ACC112 (cell line): ENCODE measurements around the gene OSBPL9.
A peak's percentile ranks its signal among the peaks of the same experiment; 100 is the strongest.
"Not testable (repeated sequence)": the region's sequence is repeated elsewhere in the genome, so short reads cannot be mapped to it uniquely, and the experiment has no call there.

ENCODE experiments used
- H2AFZ ChIP-seq: fragments of 200-600 bp; sonication (generic); one replicate; pipeline ENCODE4 v1.6.0; 2017; ENCODE audit warnings: antibody characterized with exemption, low read length; ENCODE audit not compliant: unreplicated experiment
- H3K27ac ChIP-seq: fragments of 200-600 bp; sonication (generic); 2 replicates; pipeline ENCODE4 v1.5.1; 2014; ENCODE audit warnings: low read depth, mild to moderate bottlenecking, antibody characterized with exemption, low read length, moderate library complexity
- H3K27me3 ChIP-seq: fragments of 200-600 bp; sonication (generic); 2 replicates; pipeline ENCODE4 v1.6.1; 2014; ENCODE audit warnings: mild to moderate bottlenecking, antibody characterized with exemption, low read length, moderate library complexity, mixed read lengths; ENCODE audit not compliant: insufficient read depth
- H3K36me3 ChIP-seq: fragments of 200-600 bp; sonication (generic); 2 replicates; pipeline ENCODE4 v1.6.1; 2016; ENCODE audit warnings: mild to moderate bottlenecking, antibody characterized with exemption, low read length, moderate library complexity, mixed read lengths; ENCODE audit not compliant: insufficient read depth
- H3K4me1 ChIP-seq: fragments of 200-600 bp; sonication (generic); one replicate; pipeline ENCODE4 v1.6.1; 2016; ENCODE audit warnings: low read length, mixed read lengths; ENCODE audit not compliant: insufficient read depth, unreplicated experiment, control insufficient read depth
- H3K4me3 ChIP-seq: fragments of 200-600 bp; sonication (generic); 2 replicates; pipeline ENCODE4 v1.5.1; 2014; ENCODE audit warnings: mild to moderate bottlenecking, low read depth, low read length
- H3K79me2 ChIP-seq: fragments of 200-600 bp; sonication (generic); one replicate; pipeline ENCODE4 v1.6.0; 2016; ENCODE audit warnings: low read length; ENCODE audit not compliant: control insufficient read depth, unreplicated experiment, insufficient read depth

The OSBPL9 gene

DNA sequence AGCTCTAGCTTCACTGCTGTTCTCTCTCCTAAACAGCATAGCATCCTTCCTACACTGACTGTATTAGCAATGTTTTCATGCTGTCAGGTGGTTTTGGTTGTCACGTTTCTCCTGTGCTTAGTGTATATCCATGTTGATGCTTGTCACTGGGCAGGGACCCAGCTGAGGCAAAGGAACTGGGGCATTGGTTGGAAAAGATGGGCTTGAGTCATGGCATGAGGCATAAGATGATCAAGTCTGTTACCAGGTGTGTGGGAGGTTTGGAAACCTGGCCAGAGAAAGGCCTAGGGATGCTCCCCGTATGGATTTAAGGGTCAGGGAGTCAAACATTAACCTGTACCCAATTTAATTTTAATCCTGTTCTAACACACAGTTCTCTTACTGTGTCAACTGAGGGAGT lies 69.6 kb downstream of the OSBPL9 start:
- H3K79me2 ChIP-seq, result peaks cover 15% of the 10 kb centered on the region
- H3K4me3 ChIP-seq, result no peak overlapping the region
- H2AFZ ChIP-seq, result no peak overlapping the region
- no peaks in the 10 kb centered on the region for H3K27me3 ChIP-seq
- H3K27ac ChIP-seq, result no peak overlapping the region
- H3K36me3 ChIP-seq, result no peaks in the 10 kb centered on the region
- peaks cover 25% of the 10 kb centered on the region for H3K4me1 ChIP-seq

GRCh38 chr1:51689075-51689440 lies 72.2 kb downstream of the OSBPL9 start:
- Histone ChIP-seq H3K4me3 (no peak overlapping the region), H3K36me3 (no peaks in the 10 kb centered on the region), H3K79me2 (peaks cover 25% of the 10 kb centered on the region), H3K4me1 (peaks cover 41% of the 10 kb centered on the region), H3K27me3 (no peaks in the 10 kb centered on the region), H2AFZ (no peak overlapping the region), H3K27ac (peak overlapping the region; percentile 96)

DNA sequence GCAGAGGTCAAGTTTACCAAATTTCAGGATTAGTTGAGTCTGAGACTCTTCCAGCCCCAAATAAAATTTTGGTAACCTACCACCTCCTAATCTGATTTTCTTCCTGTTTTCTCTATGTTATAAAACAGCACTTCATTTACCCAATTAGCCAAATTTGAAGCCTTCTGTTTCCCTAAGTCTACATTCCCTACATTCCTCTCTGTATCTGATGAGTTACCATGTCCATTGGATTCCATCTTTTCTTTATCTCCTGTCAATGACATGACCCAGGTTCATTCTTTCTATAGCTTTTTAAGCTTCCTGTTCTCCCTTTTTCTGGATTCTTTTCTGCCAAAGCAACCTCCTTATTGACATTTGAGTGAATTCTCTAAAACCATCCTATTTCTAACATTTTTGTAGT lies 72.8 kb downstream of the OSBPL9 start:
- Histone ChIP-seq H3K79me2 (peaks cover 25% of the 10 kb centered on the region), H3K27ac (peak overlapping the region; percentile 96), H3K36me3 (no peaks in the 10 kb centered on the region), H3K4me1 (peaks cover 41% of the 10 kb centered on the region), H2AFZ (no peak overlapping the region), H3K27me3 (no peaks in the 10 kb centered on the region), H3K4me3 (no peak overlapping the region)

DNA sequence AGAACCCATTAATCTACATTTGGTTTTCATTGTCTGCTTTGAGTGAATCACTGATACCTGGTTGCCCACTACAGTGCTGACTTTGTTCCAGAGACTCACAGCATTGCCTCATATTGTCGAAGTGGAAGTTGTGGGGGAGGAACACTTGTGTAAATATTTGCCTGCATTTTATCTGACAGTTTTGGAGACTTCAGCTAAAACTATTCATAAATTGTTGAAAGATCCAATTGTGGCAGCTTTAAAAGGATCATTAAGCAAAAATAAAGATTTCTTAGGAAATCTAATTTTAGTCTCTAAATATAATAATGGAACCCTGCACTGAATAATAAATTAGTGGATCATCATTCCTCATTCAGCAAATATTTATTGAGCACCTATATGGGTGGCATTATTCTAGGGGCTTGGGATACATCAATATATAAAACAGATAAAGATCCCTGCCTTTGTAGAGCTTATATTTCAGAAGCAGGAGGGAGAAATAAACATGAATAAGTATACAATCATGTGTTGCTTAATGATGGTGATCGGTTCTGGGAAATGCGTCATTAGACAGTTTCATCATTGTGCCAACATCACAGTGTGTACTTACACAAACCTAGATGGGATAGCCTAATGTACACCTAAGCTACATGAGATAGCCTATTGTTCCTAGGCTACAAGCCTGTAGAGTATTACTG lies 73.5 kb downstream of the OSBPL9 start:
- no peak overlapping the region for H2AFZ ChIP-seq
- no peaks in the 10 kb centered on the region for H3K27me3 ChIP-seq
- H3K27ac ChIP-seq, result peak overlapping the region; percentile 96
- 0 out of 2 replicates have a peak overlapping the region, but pooled peaks have one; percentile 8 for H3K4me3 ChIP-seq
- H3K4me1 ChIP-seq, result peaks cover 41% of the 10 kb centered on the region
- no peaks in the 10 kb centered on the region for H3K36me3 ChIP-seq
- H3K79me2 ChIP-seq, result peaks cover 31% of the 10 kb centered on the region

GRCh38 chr1:51691920-51692319 lies 75.0 kb downstream of the OSBPL9 start:
- peaks cover 31% of the 10 kb centered on the region for H3K79me2 ChIP-seq
- no peaks in the 10 kb centered on the region for H3K36me3 ChIP-seq
- H3K4me3 ChIP-seq, result no peak overlapping the region
- no peaks in the 10 kb centered on the region for H3K27me3 ChIP-seq
- no peak overlapping the region for H2AFZ ChIP-seq
- peaks cover 41% of the 10 kb centered on the region for H3K4me1 ChIP-seq
- peak overlapping the region; percentile 96 for H3K27ac ChIP-seq

DNA sequence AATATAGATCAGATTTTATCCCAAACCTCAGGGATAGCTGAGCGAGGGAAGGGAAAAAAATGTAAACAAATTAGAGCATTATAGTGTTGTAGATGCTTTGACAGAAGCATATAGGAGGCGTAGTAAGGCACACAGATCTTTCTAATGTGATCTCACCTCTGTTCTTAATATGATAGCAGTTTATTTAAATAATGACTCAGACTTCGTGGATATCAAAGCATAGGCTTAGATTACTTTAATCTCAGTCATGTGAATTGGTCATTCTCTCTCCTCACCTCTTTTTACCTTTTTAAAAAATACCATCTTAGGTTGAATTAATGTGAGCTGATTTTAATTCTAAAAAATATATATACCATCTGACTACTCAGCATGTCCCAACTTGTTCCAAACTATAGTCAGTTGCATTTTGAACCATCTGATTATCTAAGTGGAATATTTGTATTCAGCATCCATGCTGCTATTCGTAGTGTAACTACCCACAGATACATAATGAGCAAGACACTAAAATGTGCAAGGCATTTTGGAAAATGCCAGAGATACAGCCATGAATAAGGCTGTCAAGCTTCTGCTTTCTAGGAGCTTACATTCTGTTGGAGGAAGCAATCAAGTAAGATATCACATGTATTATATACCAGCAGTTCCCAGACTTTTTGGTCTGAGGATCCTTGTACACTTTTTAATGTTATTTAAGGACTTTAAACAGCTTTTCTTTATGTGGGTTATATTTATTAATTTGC lies 76.7 kb downstream of the OSBPL9 start:
- Histone ChIP-seq H3K4me3 (no peak overlapping the region), H2AFZ (no peak overlapping the region), H3K27me3 (no peaks in the 10 kb centered on the region), H3K36me3 (no peaks in the 10 kb centered on the region), H3K79me2 (peaks cover 34% of the 10 kb centered on the region), H3K4me1 (peaks cover 35% of the 10 kb centered on the region), H3K27ac (peak overlapping the region; percentile 1)

GRCh38 chr1:51697166-51697565 lies 80.3 kb downstream of the OSBPL9 start:
- H3K27ac ChIP-seq, result no peak overlapping the region
- peaks cover 21% of the 10 kb centered on the region for H3K4me1 ChIP-seq
- no peak overlapping the region for H2AFZ ChIP-seq

DNA sequence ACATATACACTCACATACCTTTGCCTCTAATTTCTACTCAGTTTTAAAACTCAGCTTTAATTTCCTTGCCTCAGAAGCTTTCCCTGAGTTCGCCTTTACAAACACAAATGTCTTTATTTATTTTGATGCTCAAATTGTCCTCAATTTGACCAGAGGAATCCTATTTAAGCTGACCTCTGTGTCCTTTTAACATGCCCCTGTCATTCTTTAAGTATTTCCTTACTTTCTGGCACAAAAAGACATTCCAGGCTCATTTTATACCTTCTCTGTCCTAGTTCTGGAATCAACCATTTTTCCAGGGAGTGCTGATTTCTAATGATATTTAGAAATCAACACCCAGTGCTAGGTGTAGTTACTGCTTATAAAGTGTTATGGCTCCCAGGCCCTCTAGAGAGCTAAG lies 82.5 kb downstream of the OSBPL9 start:
- H3K4me1 ChIP-seq, result peaks cover 5% of the 10 kb centered on the region
- H3K36me3 ChIP-seq, result peaks cover 3% of the 10 kb centered on the region; the same call in 1 of the 2 replicates
- H3K79me2 ChIP-seq, result peaks cover 16% of the 10 kb centered on the region
- H2AFZ ChIP-seq, result no peak overlapping the region
- H3K27ac ChIP-seq, result no peak overlapping the region
- H3K4me3 ChIP-seq, result no peak overlapping the region
- no peaks in the 10 kb centered on the region for H3K27me3 ChIP-seq

More at GRCh38 chr1:51697166-51697565, 80.3 kb downstream of the OSBPL9 start:
- Histone ChIP-seq H3K27me3 (no peaks in the 10 kb centered on the region), H3K36me3 (peaks cover 3% of the 10 kb centered on the region; the same call in 1 of the 2 replicates), H3K4me3 (no peak overlapping the region), H3K79me2 (peaks cover 25% of the 10 kb centered on the region)

GRCh38 chr1:51701782-51702181 lies 84.9 kb downstream of the OSBPL9 start:
- not testable (repeated sequence) for H3K4me1 ChIP-seq, H3K36me3 ChIP-seq, H3K27me3 ChIP-seq, H3K27ac ChIP-seq, H2AFZ ChIP-seq, H3K4me3 ChIP-seq
- H3K79me2 ChIP-seq, result peaks cover 12% of the 10 kb centered on the region

DNA sequence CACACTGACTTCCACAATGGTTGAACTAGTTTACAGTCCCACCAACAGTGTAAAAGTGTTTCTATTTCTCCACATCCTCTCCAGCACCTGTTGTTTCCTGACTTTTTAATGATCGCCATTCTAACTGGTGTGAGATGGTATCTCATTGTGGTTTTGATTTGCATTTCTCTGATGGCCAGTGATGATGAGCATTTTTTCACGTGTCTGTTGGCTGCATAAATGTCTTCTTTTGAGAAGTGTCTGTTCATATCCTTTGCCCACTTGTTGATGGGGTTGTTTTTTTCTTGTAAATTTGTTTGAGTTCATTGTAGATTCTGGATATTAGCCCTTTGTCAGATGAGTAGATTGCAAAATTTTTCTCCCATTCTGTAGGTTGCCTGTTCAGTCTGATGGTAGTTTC lies 85.3 kb downstream of the OSBPL9 start:
- H3K27ac ChIP-seq, H3K4me1 ChIP-seq, H3K27me3 ChIP-seq, H2AFZ ChIP-seq, H3K36me3 ChIP-seq, H3K4me3 ChIP-seq: not testable (repeated sequence)
- peaks cover 12% of the 10 kb centered on the region for H3K79me2 ChIP-seq

DNA sequence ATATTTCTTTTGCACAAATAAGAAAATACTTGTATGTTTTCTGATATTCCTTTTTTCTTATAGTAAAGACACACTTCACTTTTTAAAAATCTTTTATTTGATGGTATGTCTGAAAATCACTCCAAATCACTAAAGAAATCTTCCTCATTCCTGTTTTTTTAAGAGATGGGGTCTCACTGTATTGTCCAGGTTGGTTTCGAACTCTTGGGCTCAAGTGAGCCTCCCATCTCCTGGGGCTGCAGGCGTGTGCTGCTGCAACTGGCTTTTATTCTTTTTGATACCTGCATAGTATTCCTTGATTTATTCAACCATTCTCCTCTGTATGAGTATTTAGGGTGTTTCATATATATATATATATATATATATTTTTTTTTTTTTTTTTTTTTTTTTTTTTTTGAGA lies 88.1 kb downstream of the OSBPL9 start:
- H3K36me3 ChIP-seq, result peaks cover 3% of the 10 kb centered on the region; the same call in 1 of the 2 replicates
- H3K79me2 ChIP-seq, result peaks cover 13% of the 10 kb centered on the region
- no peaks in the 10 kb centered on the region for H3K4me1 ChIP-seq
- H3K27ac ChIP-seq, result no peak overlapping the region
- H3K27me3 ChIP-seq, result no peaks in the 10 kb centered on the region
- no peak overlapping the region for H3K4me3 ChIP-seq
- H2AFZ ChIP-seq, result no peak overlapping the region
